Hematopoietic multipotent progenitor cell treated with erythropoietin and hydrocortisone succinate and interleukin-3 and kit ligand, for 6 days (in vitro differentiated cells): ENCODE measurements around the gene ATP6V0D1.

Experiments
- DNase-seq: peaks from one replicate; pipeline ENCODE4 v3.0.0-alpha.2; 2015

Gene ATP6V0D1

DNA sequence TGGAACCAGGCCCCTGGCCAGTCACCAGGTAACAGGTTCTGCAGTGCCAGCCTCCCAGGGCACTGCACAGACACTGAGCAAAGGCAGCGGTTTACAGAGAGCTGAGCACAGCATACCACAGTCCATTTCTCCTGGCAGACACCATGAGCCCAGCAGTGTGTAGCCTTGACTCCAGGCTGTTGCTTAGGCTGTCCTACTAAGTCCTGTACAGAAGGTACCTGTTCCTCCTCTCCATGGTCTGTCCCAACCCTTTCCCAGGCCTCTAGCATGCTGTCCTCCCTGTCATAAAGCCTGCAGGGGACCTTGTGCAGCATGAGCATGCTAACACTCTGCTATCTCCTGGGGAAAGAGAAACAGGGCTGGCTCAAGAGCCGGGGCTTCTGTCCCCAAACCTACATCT is 20.0 kb downstream of the ATP6V0D1 start:
- no peak for DNase-seq

DNA sequence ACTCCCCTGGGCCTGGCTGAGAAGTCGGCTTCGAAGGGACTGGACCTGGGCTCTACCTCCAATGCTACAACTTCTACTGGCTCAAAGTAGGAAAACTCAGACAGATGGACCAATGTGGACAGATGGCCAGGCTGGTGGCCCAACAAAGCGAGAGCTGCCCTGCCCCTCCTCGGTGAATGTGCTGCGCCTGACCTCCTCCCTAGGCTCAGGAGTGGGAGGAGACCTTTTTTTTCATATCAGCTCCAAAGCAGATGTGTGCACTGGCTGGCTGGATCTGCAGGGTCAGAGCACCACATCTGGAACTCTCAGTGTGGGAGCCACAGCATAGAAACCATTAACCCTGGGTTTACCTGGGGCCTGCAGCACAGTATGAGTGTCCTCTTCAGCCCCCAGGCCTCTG is 20.8 kb downstream of the ATP6V0D1 start:
- peak; percentile 88 for DNase-seq

DNA sequence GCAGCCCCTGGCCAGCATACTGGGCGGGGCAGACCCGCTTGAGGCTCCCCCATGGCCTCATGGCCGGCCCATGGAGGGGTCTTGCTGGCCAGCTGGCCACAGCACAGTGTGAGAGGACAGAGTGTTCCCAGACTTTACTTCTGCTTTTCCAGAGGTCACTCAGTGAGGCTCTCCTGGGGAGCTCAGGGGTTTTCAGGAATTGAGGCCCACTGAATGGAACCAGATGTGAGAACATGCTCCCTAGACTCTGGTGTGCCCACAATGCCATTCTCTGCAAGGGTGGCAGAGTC is 21.2 kb downstream of the ATP6V0D1 start:
- no peak for DNase-seq

DNA sequence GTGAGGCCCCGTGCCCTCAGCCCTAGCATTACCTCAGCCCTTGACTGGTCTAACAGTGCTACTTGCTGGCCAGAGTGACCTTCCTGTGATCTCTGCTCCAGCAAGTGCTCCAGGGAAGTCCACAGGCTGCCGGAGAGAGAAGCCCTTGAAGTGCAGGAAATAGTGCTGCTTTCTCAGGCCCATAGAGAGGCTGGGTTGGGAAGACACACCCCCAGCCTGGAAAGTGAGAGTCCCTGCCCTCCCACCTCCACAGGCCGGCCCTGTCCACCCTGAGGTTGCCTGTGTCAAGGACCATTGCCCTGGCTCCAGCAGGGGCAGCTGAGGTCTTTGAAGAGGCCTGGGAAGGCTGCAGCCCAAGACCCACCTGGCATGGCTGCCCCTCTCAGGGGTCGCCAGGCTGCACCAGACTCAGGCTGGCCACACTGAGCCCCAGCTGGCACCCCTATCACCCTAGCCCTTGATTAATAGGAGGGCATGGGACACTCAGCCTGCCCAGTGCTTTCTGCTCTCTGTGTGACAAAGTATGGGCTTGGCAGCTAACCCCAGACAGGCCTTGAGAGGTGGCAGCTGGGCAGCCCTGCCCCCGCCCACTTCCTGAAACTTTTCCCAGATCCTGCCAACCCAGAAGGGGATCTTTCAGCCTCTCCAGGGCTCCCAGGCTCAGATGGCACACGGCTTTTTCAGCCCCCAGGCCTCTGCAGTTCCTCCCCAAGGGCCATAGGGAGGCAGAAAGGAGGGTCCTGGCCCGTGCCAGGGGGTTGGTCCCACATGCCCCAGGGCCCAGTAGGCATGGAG is 21.7 kb downstream of the ATP6V0D1 start:
- DNase-seq = no peak

DNA sequence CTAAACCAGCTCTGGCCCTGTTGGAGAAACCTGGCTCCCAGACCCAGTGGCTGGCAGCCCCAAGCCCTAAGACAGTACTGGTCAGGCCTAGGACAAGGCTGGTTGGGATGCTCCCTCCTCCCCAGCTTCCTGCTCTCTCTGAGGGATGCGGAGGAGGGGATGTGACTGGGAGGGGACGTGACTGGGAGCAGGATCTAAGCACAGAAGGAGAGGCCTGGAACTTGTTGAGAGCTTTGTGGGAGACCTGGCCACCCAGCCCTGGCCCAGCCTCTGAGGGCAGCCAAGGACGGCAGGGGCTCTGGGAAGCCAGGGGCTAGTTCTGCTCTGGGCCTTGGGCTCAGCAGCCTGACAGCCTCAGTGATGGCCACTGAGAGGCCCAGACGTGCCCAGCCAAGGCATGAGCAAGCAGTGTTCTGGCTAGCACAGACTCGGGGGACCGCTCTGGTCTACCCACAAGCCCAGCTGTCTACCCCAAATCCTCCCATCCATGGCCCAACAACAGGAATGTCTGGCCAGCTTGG is 22.8 kb downstream of the ATP6V0D1 start:
- no peak for DNase-seq

DNA sequence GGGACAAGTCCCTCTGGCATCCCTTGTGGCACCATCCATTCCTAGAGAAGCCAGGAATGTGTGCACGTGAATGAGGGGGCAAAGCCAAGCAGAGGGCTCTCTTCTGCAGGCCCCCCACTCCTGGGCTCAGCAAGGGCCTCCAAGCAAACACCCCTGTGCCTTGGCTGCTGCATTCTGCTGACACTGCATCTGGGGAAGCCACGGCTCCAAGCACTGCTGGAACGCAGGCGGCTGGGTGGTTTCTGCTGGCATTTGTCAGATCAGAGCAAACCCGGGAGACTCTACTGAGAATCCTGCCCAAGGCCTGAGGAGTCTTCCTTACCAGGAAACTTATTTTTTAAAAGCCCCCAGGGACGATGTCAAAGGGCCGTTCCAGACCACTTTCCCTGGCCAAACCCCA is 23.3 kb downstream of the ATP6V0D1 start:
- no peak for DNase-seq

DNA sequence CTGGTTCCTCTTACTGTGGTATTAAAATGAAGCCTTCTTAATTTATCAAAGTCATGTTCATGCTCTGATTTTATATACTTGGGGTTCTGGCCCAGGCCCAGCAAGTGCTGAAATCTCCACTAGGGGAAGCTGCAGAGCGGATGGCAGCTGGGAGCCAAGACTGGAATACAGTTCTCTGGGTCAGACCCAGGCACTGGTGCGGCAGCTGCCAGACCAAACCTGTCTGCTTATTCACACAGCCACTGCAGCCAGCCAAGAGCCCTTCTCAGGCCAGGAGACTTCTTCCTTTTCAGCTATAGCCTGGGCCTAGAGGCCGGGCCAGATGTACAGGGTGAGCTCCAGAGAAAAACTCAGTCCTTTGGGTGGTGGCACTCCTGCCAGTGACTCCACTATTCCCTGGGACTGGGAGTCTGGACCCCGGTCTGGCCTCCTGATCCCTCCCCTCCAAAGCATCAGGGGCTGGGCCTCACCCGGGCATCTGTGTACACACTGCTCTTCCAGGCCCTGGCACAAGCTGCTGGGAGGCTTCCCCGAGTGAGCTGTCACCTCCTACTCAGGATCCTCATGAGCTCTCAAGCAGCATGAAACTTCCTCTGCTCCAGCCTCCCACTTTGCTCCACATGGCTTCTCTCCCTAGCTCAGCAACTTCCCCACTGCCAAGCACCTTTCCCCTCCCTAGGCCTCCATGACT is 24.4 kb downstream of the ATP6V0D1 start:
- peak; percentile 38 for DNase-seq

DNA sequence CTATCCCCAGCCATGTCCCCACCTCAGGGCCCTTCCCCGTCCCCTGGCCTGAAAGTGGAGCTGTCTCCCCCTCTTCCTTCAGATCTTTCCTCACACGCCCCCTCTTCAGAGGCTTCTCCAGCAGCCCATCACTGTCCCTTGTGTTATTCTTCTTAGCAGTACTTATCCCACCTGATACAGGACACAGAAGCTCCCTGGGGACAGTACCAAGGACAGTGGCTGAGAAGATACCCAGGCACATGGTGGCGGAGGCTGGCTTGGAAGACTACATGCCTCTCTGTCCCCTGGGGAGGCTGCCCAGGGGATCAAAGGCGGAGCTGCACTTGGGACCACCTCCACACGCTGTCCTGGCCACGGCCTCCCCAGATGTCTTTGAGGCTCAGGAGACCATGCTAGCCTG is 26.1 kb downstream of the ATP6V0D1 start:
- no peak for DNase-seq

DNA sequence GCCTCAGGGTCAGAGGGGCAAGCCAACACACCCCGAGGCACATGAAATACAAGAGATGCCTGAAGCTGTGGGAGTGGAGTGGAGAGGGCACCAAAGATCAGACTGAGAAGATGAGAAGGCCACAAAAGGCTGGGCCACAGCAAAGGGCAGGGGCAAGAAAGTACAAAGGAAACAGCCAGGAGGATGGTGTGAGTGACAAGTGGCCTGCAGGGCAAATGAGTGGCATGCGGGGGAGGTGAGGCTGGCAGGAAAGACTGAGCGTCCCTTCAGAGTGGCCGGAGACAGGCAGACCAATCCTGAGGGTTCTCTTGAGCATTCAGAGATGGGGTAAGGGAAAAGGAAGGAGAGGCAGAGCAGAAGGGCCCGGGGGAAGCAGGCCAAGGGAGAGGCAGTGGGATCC is 26.9 kb downstream of the ATP6V0D1 start:
- DNase-seq = no peak

DNA sequence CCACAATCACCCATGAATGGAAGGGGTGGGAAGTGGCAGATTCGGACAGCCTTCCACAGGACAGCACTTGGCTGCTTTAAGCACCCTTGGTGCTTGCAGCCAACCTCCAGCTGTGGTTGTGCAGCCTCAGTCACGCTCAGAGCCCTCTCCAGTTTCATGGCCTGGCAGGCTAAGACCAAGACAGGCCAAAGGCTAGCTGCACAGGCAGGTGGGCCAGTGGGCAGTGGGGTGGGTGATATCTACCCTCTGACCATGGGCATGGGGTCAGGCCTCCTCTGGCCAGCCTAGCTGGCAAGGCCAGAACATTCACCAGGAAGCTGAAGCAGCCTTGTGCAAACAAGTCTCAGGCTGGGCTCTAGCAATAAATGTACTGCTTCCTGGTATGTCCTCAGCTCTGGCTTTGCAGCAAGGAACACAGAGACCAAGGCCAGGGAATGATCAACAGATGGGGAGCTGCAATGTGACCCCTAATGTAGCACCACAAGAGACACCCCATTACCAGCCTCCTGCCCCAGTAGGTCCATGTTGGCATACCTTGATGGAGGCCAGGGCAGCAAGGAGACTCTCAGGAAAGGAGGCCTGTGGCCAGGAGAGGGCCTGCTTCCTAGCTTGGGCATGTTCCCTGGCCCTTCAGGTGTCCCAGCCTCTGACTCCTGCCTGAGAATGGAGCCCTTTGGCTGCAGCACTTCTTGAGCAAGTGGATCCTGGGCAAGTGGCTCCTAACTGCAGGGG is 29.1 kb downstream of the ATP6V0D1 start:
- DNase-seq = no peak

DNA sequence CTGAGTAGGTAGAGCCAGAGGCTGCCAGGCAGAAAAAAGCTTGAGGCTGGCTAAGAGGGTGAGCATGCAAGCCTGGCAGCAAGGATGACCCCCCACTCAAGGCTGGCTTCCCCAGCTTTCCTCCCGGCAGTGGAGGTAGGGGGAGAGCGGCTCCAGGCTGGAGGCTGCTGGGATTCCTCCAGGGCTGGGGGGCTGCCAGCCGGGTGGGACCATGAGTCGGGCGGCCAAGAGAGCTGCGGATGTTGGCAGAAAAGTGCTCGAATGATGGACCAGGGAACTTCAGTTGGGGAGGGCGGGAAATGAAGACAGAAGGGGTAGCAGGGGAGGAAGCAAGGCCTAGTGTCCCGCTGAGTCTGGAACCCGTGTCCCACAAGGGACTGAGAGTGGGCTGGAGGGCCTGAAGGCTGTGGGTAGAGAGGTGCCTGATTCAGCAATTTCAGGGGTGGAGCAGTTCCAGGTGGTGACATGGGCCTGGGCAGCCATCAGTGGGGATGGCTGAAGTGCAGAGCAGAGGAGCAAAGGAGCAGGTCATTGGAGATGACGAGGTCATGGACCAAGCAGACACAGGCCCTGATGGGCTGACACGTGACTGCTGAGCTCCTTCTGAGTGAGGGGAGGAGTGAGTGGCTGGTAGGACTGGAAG is 29.8 kb downstream of the ATP6V0D1 start:
- no peak for DNase-seq

DNA sequence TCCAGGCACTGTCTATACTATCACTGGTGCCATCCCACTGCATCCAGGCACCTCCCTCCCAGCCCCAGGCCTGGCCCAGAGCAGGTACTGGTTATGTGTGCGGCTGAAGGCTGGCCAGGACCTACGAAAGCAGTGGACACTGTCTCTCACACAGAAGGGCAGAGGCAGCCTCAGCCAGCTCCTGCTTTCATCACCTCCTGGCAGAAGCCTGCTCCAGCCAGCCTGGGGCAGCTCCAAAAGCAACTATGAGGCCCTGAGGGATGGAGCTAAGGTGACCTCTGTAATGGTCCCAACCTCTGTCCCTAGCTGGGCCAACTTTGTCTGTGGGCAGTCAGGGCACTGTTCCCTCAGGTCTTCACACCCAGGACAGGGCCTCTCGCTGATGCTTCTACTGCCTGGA is 31.2 kb downstream of the ATP6V0D1 start:
- DNase-seq = no peak

DNA sequence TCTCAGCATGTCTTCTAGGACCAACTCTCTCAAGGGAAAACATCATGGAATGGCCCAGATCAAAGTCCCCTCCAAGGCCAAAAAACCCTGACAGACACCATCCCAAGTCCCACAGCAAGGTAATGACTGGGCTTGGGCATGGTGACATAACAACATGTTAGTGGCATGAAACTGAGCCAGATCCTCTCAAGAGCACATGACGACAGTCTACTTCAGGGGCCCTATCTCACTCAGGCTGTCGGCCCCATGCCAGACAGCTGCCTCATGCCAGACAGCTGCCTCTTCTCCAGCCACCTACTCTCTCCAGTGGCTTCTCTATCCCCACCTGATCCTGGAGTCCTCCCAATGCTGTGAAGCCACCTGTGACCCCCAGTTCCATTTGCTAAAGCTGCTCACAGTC is 31.6 kb downstream of the ATP6V0D1 start:
- no peak for DNase-seq

DNA sequence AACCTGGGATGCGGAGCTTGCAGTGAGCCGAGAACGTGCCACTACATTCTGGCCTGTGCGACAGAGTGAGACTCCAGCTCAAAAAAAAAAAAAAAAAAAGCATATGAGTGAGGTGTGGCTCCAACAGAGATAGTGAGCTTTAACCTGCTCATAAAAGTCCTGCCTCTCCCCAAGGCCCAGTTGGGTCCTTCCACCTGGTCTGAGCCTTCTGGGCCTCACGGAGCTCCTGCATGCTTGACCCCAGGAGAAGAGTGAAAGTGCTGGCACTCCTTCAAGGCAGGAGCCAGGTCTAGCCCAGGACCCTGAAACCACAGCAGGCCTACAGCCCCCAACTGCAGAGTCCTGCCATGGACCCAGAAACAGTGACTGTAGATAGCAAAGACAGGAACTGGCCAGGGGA is 32.4 kb downstream of the ATP6V0D1 start:
- DNase-seq = no peak

DNA sequence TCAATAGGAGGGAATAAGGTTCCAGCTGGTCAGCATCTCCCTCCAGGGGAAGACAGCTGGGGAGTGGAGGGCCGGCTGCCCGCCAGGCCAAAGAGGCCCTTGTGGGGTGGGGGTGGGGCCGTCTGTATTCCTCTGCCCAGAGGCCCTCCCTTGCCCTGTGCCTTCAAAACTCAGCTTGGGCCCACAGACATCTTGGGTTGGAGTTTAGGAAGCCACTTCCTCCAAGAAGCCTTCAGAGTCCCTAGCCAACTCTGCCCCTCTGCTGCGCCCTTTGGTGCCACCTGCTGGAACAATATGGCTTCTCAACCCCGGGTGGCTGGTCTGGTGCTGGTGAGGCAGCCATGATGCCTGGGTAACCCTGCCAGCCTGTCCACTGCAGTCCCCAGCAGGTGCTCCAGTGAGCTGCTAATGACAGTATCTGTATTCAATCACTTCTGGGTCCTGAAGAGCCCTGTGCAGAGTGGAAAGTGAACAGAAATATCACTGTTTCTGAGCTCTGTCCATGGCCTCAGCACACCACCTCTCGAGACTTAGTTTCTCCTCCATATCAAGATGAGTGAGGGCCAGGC is 33.4 kb downstream of the ATP6V0D1 start:
- DNase-seq = peak; percentile 88

DNA sequence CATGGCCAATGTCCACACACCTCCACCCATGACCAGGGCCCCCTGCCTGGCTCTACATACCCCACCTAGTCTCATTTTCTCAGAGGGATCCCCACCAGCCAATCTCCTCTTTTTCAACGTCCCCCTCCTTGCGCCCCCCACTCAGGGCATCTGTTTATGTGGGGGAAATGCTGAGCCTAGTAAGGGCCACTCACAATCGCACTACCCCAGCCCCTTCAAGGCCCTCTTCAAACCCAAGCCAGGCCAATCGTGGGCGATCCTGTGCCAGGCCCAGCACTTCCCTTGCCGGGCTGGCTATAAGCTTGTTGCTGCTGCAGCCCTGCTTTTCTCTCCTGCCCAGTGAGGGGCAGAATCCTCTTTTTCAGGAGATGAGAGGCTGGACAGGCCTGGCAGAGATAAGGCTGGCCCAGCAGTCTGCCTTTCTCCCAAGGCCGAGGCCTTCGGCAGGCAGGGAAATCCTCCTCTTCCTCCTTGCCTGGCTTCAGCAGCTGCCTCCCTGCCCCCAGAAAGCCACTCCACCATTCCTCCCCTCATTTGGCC is 33.9 kb downstream of the ATP6V0D1 start:
- DNase-seq = no peak

DNA sequence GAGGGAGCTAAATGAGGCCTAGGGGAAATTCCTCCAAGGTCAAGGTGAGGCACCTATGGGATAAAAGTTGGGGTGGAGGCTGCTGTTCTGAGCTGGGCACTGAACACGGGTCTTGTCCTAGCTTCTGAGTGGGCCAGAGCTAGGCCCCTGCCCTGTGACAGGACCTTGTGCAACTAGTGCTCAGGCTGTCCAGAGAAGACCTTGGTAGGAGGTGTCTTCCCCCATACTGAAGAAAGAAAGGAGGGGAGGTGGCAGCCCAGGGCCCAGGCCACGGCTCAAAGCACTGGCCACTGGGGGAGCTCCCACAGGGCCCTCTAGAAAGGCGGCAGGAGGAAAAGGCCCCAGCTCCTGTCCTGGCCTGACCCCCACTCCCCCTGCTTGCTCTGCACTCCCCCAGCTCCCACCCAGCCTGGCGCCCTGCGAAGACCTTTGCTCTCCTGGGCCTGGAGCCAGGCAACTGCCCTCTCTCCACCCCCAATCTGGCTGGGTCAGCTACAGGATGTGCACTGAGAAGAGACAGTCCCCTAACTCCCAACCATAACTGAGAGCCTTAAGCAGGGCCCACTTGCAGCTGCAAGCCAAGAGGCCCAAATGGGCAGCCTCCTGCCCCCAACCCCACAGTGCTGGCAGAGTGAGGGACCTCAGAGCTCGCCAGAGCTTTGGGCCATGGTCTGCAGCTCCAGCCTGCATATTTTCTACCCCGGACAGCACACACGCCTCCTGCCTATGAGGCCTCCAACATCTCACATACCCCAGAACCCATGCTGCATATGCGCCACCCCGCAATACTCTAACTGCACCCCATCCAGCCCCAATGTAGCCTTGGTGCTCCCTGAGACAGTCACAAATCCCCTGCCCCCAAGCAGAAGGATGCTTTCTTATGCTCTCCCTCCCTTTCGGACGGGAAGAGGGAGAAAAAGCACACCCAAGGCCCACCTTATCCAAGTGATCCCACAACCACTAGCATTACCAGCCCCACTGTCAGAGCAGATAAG is 34.7 kb downstream of the ATP6V0D1 start:
- no peak for DNase-seq

DNA sequence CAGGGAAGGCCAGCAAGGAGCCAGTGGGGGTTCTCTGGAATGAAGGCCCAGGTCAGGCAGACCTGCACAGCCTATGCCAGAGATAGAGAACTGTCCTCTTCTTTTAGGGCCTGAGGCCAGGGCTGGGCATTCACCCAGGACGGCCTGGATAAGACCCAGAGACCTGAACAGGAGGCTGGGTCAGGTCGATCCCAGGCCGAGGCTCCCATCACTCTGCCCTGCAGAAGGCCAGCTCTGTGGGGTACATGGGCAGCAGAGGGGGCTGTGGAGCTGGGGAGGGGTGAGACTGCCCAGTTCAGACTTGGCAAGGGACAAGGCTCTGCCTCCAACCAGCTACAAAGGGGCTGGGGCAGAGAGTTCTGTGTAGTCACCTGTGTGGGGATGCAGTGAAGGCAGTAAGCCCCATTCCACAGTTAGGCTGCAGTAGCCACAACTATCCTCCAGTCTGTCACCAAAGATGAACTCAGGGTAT is 35.5 kb downstream of the ATP6V0D1 start:
- no peak for DNase-seq

DNA sequence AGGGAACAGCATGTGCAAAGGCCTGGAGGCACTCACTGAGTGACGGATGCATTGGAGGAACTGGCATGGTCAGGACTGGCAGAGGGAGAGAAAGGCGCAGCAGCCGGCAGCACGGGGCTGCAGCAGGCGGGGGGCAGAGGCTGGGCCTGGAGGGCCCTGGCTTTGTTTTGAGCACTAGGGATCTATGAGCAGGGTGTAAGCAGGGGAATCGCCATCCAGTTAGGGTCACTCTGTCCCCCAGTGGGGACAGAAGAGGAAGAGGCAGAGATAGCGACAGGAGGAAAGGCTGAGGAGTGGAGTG is 35.9 kb downstream of the ATP6V0D1 start:
- no peak for DNase-seq

DNA sequence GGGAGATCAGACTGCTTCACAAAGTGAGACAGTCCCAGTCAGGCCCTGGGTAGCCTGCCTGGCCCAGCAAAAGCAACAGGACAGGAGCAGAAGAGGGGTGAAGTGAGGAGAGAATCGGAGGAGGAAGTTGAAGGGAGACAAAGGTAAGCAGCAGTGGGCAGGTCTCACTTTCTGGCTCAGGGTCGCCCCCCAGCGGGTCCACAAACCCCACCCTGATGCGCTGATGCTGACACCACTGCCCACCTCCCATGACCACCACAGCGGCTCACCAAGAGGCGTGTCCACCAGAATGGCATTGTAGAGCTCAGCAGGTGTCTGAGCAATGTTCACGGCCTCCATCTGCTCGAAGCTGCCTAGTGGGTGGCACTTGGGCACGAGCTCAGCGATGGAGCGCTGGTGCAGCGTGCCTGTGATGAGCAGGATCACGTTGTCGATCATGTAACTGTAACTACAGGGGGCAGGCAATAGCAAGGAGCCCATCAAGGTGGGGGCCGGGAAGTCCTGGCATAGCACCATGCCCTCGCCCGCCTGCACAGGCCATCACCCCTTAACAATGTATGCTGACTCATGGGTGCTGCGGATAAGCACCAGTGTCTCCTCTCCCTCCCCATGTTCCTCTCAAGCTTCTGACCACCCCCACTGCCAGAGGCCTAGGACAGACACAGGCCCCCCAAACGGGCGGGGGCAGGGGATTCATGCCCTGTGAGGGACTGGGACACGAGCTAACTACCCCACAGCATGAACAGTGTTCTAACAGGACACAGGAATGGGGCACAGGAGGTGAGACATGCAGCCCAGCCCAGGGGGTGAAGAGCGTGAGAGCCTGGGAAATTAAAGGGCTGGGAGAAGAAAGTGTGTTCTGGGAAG is 36.5 kb downstream of the ATP6V0D1 start:
- DNase-seq = peak; percentile 45

DNA sequence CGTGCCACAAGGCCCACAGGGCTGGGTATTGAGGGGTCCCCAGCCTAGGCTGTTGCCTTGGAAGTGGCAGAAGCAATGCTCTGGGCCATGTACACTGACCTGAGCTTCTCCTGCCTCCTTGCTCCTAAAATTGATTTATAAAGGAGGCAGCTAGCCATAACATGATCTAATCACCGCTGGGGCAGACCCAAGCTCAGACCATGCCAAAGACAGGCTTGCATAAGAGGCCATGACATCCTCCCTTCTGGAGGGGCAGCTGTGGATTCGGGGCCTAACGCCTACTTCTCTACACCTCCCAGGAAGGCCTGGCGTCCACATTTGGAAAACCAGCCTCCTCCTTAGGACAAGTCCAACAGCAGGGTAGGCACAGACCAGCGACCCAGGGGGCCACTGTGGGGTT is 37.7 kb downstream of the ATP6V0D1 start:
- no peak for DNase-seq
